Measurements from ENCODE around the gene GRIN2C. TPM values are rescaled to one million over a fixed set of nuclear protein-coding genes. Genes with fewer than 3 reads are reported as not detected.

Gene GRIN2C
- total and polyA plus RNA-seq, 12 donors, result 0.42 to 16.4 (median 3.2) TPM

DNA sequence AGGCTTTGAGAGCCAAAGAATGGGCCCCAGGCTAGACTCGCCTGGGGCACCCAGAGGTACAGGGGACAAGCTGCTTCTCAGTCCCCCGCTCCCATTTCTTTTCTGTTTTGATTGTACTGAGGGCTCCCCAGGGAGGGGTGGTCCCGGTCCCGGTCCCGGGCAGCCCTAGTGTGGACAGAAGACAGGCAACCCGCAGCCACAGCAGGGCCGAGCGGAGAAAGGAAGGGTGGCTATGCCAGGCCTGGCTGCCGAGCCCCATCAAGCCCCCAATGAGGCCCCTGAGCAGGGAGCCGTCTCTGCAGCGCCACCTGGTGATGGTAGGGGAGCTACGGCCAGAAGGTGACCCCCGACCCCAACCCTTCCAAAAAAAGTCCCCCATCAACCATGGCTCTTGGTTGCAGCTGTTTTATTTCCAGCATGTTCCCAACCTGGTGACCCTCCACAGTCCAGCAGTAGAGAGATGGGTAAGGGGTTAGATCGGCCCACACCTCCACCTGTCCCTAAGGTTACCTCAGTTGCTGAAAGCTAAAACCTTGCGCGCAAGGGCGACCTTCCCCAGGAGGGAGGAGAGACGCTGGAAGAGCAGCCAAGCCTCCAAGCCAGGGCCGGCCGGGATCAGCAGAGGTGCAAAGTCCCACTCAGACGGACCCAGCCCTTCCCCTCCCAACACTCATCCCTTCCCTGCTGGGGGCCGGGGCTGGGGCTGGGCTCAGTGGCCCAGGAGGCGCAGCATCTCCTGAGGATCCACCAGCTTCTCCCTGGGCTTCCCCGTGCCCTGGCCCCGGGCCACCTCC, 2.6 kb upstream of the GRIN2C start:
- no peak for TF ChIP-seq POLR2A (IDR thresholded peaks at IDR 0.05)
- TF ChIP-seq, protein P1, sequence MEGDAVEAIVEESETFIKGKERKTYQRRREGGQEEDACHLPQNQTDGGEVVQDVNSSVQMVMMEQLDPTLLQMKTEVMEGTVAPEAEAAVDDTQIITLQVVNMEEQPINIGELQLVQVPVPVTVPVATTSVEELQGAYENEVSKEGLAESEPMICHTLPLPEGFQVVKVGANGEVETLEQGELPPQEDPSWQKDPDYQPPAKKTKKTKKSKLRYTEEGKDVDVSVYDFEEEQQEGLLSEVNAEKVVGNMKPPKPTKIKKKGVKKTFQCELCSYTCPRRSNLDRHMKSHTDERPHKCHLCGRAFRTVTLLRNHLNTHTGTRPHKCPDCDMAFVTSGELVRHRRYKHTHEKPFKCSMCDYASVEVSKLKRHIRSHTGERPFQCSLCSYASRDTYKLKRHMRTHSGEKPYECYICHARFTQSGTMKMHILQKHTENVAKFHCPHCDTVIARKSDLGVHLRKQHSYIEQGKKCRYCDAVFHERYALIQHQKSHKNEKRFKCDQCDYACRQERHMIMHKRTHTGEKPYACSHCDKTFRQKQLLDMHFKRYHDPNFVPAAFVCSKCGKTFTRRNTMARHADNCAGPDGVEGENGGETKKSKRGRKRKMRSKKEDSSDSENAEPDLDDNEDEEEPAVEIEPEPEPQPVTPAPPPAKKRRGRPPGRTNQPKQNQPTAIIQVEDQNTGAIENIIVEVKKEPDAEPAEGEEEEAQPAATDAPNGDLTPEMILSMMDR (IDR thresholded peaks at IDR 0.05), result peak; percentile 49 to 80 (median 66)
- peaks cover 13 to 53% of the 10 kb centered on the region in 2 donors for H3K4me1 ChIP-seq (replicated peaks in 1 of 2)
- DNase-seq, result peak; percentile 54 to 84 (median 74)
- H3K36me3 ChIP-seq (replicated peaks in 1 of 2), result peaks cover 0 to 9% of the 10 kb centered on the region in 2 donors
- H3K9me3 ChIP-seq (replicated peaks in 1 of 3), result no peaks in the 10 kb centered on the region
- H3K27me3 ChIP-seq, result no peaks in the 10 kb centered on the region
- 32 to 46% (median 36%) methylated on average over 13 to 25 of the region's 25 CpGs for WGBS, 4 donors
- intact Hi-C loops (cut with DNase I), result loop anchor here (5.0 kb wide), 3 partner anchors 70 to 120 kb away; partner anchors contain the start of gene NHERF1 (in 1 of the 2)
- peak overlapping the region in 1 of 4 donors; percentile 35 for H3K4me3 ChIP-seq
- peak overlapping the region in 1 of 5 donors; percentile 32 for H3K27ac ChIP-seq

DNA sequence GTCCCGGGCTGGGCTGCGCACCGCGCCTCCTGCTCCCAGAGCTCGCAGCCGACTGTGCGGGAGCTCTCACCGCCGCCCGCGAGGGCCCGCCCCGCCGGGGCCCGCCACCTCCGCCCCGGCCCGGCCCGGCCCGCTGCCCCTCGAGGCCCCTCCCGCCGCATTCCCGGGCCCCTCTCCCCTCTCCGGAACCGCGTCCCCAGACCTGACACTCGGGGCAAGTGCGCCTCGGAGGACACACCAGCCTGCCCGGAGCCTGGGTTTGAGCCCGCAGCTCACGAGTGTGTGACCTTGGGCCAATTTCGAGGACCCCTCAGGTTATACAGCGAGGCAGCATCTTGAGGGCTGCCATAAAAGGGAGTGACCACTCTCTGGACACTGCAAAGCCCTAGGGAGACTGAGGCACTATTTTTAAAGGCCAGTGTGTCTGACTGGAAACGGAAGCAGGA, 2.0 kb upstream of the GRIN2C start:
- 0 to 13% (median 3%) methylated on average over 2 to 36 of the region's 36 CpGs for WGBS, 4 donors

DNA sequence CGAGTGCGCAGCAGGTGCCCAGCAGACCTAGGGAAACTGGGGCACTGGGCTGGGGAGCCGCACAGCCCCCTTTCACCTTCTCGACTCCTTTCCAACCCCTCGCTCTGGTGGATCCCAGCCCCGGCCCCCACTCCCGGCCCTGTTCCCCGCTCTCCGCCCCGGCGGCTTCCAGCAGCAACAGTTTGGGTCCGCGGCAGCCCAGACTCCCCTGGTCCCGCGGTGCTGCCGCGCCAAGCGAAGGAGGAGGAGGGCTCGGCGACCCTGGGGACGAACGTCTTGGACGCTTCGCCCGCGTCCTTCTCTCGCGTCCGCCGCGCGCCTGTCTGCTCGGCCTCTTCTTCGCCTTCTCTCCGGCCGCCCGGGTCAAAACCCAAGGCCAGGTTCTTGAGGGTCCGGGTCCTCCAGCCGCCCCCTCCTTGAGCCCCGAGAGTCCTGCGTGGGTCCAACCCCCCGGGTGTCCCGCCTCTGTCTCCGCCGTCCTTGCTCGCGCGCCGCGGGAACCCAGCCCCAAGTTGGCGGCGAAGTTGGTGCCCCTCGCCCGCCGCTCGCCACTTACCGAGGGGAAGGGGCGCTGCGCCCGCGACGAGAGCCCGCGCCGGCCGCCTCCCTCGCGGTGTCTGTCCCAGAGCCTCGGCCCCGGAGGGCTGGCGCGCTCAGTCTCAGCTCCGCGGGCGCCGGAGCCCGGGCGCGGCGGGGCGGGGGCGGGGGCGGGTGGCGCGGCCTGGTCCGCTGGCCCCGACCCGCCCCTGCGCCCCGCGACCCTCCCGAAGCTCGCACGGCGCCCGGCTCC, 1.4 kb upstream of the GRIN2C start:
- Histone ChIP-seq H3K36me3 (replicated peaks in 1 of 2) (peaks cover 0 to 9% of the 10 kb centered on the region in 2 donors), H3K4me1 (replicated peaks in 1 of 2) (peaks cover 6 to 41% of the 10 kb centered on the region in 2 donors), H3K27me3 (no peaks in the 10 kb centered on the region), H3K27ac (peak overlapping the region in 1 of 5 donors; percentile 32), H3K9me3 (replicated peaks in 1 of 3) (no peaks in the 10 kb centered on the region), H3K4me3 (peak overlapping the region in 1 of 4 donors; percentile 35)
- peak in 1 of 7 donors; percentile 50 for DNase-seq
- 11 to 25% (median 16%) methylated on average over 20 to 96 of the region's 96 CpGs for WGBS, 4 donors
- intact Hi-C loops (cut with DNase I), result loop anchor here (5.0 kb wide), 3 partner anchors 69 to 119 kb away; partner anchors contain the start of gene NHERF1 (in 1 of the 2)
- TF ChIP-seq POLR2A (IDR thresholded peaks at IDR 0.05), result no peak
- TF ChIP-seq, protein P1 (IDR thresholded peaks at IDR 0.05), result no peak

More for the DNA sequence above, 2.0 kb upstream of the GRIN2C start:
- peak overlapping the region in 1 of 5 donors; percentile 32 for H3K27ac ChIP-seq
- H3K27me3 ChIP-seq, result no peaks in the 10 kb centered on the region
- TF ChIP-seq, protein P1 (IDR thresholded peaks at IDR 0.05), result no peak
- TF ChIP-seq POLR2A (IDR thresholded peaks at IDR 0.05), result no peak
- H3K9me3 ChIP-seq (replicated peaks in 1 of 3), result no peaks in the 10 kb centered on the region
- peaks cover 11 to 47% of the 10 kb centered on the region in 2 donors for H3K4me1 ChIP-seq (replicated peaks in 1 of 2)
- H3K4me3 ChIP-seq, result peak overlapping the region in 1 of 4 donors; percentile 35
- intact Hi-C loops (cut with DNase I), result loop anchor here (5.0 kb wide), 3 partner anchors 69 to 119 kb away; partner anchors contain the start of gene NHERF1 (in 1 of the 2)
- DNase-seq, result peak in 1 of 7 donors; percentile 50
- peaks cover 0 to 9% of the 10 kb centered on the region in 2 donors for H3K36me3 ChIP-seq (replicated peaks in 1 of 2)
